Activated CD4-positive, CD25-positive, alpha-beta regulatory T cell treated with anti-CD3 and anti-CD28 coated beads, Interleukin-2, amount 50 U/mL, for 72 hours (primary cell): Measurements from ENCODE around the gene CFAP91.

ENCODE experiments used
- DNase-seq: peaks from one replicate; pipeline ENCODE4 v3.0.0; 2021

CFAP91 gene

DNA sequence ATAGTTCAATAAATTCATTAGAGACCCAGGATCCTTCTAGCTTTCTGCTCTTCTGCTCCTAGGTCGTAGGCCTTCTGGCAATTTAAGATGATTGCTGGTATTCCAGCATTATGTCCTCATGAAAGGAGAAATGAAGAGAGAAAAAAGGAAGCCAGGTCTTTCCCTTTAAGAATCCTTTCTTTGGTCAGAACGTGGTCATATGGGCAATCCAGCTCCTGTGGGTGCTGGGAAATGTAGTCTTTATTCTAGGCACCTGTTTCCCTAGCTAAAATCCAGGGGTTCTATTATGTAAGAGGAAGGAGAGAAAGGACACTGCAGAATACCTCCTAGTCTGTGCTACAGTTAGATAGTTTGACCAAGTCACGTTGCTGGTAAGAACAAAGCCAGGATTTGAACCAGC is 43.6 kb downstream of the CFAP91 start:
- no peak for DNase-seq

DNA sequence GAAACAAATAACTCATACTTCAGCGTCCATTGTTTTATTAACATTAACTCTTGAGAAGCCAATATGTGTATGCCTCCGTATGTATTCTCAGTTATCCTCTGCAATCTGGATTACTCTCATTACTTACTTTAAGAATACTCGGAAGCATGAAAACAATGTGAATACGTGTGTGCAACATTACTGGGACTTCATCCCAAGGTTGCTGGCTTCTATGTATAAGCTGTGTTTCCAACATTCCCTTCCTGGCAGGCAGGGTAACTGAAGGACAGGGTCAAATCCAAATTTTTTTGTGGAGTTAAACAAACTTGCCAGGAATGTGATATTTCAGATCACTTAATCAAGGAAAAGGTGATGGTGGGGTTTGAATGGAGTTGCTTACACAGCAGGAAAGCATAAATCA is 44.5 kb downstream of the CFAP91 start:
- DNase-seq, result no peak

DNA sequence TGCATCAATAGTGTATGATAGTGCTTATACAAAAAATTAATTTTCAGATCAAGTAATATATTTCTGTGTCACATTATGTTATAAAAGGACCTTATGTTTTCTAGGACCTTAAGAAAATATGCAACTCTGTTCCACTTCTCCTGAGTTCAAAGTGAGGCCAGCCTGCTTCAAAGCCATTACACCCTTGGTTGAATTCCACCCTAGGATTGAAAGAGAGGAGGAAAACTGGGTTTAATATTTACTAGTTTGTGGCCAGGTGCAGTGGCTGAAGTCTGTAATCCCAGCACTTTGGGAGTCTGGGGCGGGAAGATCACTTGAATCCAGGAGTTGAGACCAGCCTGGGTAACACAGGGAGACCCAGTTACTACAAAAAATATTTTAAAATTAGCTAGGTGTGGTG is 46.2 kb downstream of the CFAP91 start:
- no peak for DNase-seq

GRCh38 chr3:119751423-119751822 is 48.6 kb downstream of the CFAP91 start:
- DNase-seq, result no peak
